BJ (cell line): ENCODE results near the gene PACRG. TPM values are rescaled to one million over a fixed set of nuclear protein-coding genes. Genes with fewer than 3 reads are reported as not detected.

ENCODE experiments used
- CTCF ChIA-PET: fragments of 350-600 bp; formaldehyde crosslinking; extraction: SDS; loops from one replicate; lab custom pipeline; 2021; ENCODE audit warnings: antibody characterized with exemption, inconsistent platforms; lab: Yijun Ruan, JAX
- POLR2A ChIA-PET: fragments of 300-600 bp; sonication (Branson Sonifier 250); formaldehyde crosslinking; extraction: SDS; loops from one replicate; lab custom pipeline; 2021; ENCODE audit warnings: antibody characterized with exemption; lab: Charles Lee
- DNase-seq: peaks from one replicate; pipeline ENCODE4 v3.0.0-alpha.2; 2011; ENCODE audit warnings: low read depth
- H3K27me3 ChIP-seq: 2 replicates; pipeline ENCODE4 v1.6.0; 2011; ENCODE audit warnings: low read length; ENCODE audit not compliant: control insufficient read depth, insufficient read depth
- H3K36me3 ChIP-seq: 2 replicates; pipeline ENCODE4 v1.5.1; 2011; ENCODE audit warnings: low read length; ENCODE audit not compliant: control insufficient read depth, insufficient read depth
- H3K4me3 ChIP-seq: 2 replicates; pipeline ENCODE4 v1.5.1; 2011; ENCODE audit warnings: low read depth, mild to moderate bottlenecking, control low read depth, low read length
- CTCF ChIP-seq: IDR thresholded peaks from 2 replicates; pipeline ENCODE4 v1.5.1; 2011; ENCODE audit warnings: low read depth, mild to moderate bottlenecking, control low read depth, inconsistent platforms, low read length, moderate library complexity; ENCODE audit not compliant: insufficient read depth
- polyA plus RNA-seq: library from polyadenylated mRNA; depleted of rRNA; stranded (reverse); fragments of >200 nt; gene quantifications from 2 replicates; pipeline ENCODE4 v1.2.3, GENCODE V29; 2011

Gene PACRG
- polyA plus RNA-seq, 1 experiment: 0.20 TPM

GRCh38 chr6:162940426-162940825 lies 212.7 kb downstream of the PACRG start:
- POLR2A ChIA-PET: no interaction called here
- CTCF ChIA-PET: interaction anchor here (1.5 kb wide), 1 partner anchor 13 kb away, joined by 6 read pairs; no protein-coding TSS in a partner anchor
- no peak overlapping the region for H3K4me3 ChIP-seq
- TF ChIP-seq CTCF: no peak
- no peaks in the 10 kb centered on the region for H3K27me3 ChIP-seq
- no peaks in the 10 kb centered on the region for H3K36me3 ChIP-seq
- no peak for DNase-seq

- ChIA-PET CTCF (interaction anchor here (1.5 kb wide), 1 partner anchor 12 kb away, joined by 6 read pairs; no protein-coding TSS in a partner anchor), POLR2A (no interaction called here)
- no peak for DNase-seq
- TF ChIP-seq CTCF: no peak
- Histone ChIP-seq H3K27me3 (no peaks in the 10 kb centered on the region), H3K4me3 (no peak overlapping the region), H3K36me3 (no peaks in the 10 kb centered on the region)
Measured at GRCh38 chr6:162941128-162941527, 213.4 kb downstream of the PACRG start.

GRCh38 chr6:162942866-162943265 lies 215.1 kb downstream of the PACRG start:
- Histone ChIP-seq H3K27me3 (no peaks in the 10 kb centered on the region), H3K4me3 (no peak overlapping the region), H3K36me3 (no peaks in the 10 kb centered on the region)
- CTCF ChIA-PET: interaction anchor here (1.6 kb wide), 1 partner anchor 21 kb away, joined by 3 read pairs; no protein-coding TSS in a partner anchor
- POLR2A ChIA-PET: no interaction called here
- no peak for TF ChIP-seq CTCF
- peak; percentile 59 for DNase-seq

- no peaks in the 10 kb centered on the region for H3K27me3 ChIP-seq
- no peak for DNase-seq
- no peak overlapping the region for H3K4me3 ChIP-seq
- POLR2A ChIA-PET: no interaction called here
- TF ChIP-seq CTCF: no peak
- no peaks in the 10 kb centered on the region for H3K36me3 ChIP-seq
- CTCF ChIA-PET: interaction anchor here (1.6 kb wide), 1 partner anchor 21 kb away, joined by 3 read pairs; no protein-coding TSS in a partner anchor
Measured at GRCh38 chr6:162943369-162943768, 215.6 kb downstream of the PACRG start.

GRCh38 chr6:162951164-162951743 lies 223.5 kb downstream of the PACRG start:
- Histone ChIP-seq H3K36me3 (no peaks in the 10 kb centered on the region), H3K27me3 (no peaks in the 10 kb centered on the region), H3K4me3 (no peak overlapping the region)
- TF ChIP-seq CTCF: no peak
- POLR2A ChIA-PET: interaction anchor here (0.6 kb wide), 1 partner anchor 170 kb away, joined by 4 read pairs; no protein-coding TSS in a partner anchor
- no peak for DNase-seq
- CTCF ChIA-PET: interaction anchor here (0.5 to 1.2 kb wide), 2 partner anchors 19 to 58 kb away, joined by 3 read pairs; no protein-coding TSS in a partner anchor
